GM23338 (cell line): ENCODE measurements around the gene LPGAT1. TPM values are rescaled to one million over a fixed set of nuclear protein-coding genes. Genes with fewer than 3 reads are reported as not detected.
A peak's percentile ranks its signal among the peaks of the same experiment; 100 is the strongest.

Experiments used
- ATAC-seq: fragments of 200-7000 bp; cut with Tn5 transposase; 3 replicates; pipeline ENCODE4 v1.9.1; 2020
- DNase-seq: peaks from one replicate; pipeline ENCODE4 v3.0.0-alpha.2; 2015; ENCODE audit warnings: low spot score
- H2AFZ ChIP-seq: fragments of 200-600 bp; sonication (generic); 2 replicates; pipeline ENCODE4 v1.8.0; 2016; ENCODE audit warnings: antibody characterized with exemption, mild to moderate bottlenecking, moderate library complexity
- H3F3A ChIP-seq: fragments of 200-600 bp; sonication (generic); replicated peaks from 2 replicates; pipeline ENCODE4 v1.8.0; 2017; ENCODE audit warnings: antibody characterized with exemption, mixed run types, low read depth
- H3K27ac ChIP-seq: fragments of 200-600 bp; sonication (generic); 2 replicates; pipeline ENCODE4 v1.6.1; 2016; ENCODE audit warnings: low read depth
- H3K27me3 ChIP-seq: fragments of 200-600 bp; sonication (generic); 2 replicates; pipeline ENCODE4 v1.8.0; 2016; ENCODE audit warnings: mild to moderate bottlenecking, mixed run types, moderate library complexity; ENCODE audit not compliant: insufficient read depth
- H3K36me3 ChIP-seq: fragments of 200-600 bp; sonication (generic); 2 replicates; pipeline ENCODE4 v1.8.0; 2016; ENCODE audit warnings: mild to moderate bottlenecking; ENCODE audit not compliant: insufficient read depth
- H3K4me1 ChIP-seq: fragments of 200-600 bp; sonication (generic); 2 replicates; pipeline ENCODE4 v1.8.0; 2016; ENCODE audit warnings: mild to moderate bottlenecking, moderate library complexity; ENCODE audit not compliant: insufficient read depth
- H3K4me2 ChIP-seq: fragments of 200-600 bp; sonication (generic); 2 replicates; pipeline ENCODE4 v1.7.1; 2017; ENCODE audit warnings: mixed run types
- H3K4me3 ChIP-seq: fragments of 200-600 bp; sonication (generic); 2 replicates; pipeline ENCODE4 v1.6.1; 2016; ENCODE audit warnings: mixed run types
- H3K79me2 ChIP-seq: fragments of 200-600 bp; sonication (generic); replicated peaks from 2 replicates; pipeline ENCODE4 v1.8.0; 2017; ENCODE audit warnings: mild to moderate bottlenecking; ENCODE audit not compliant: insufficient read depth
- H3K9me2 ChIP-seq: fragments of 200-600 bp; sonication (generic); 2 replicates; pipeline ENCODE4 v1.8.0; 2017; ENCODE audit not compliant: insufficient read depth
- H4K20me1 ChIP-seq: fragments of 200-600 bp; sonication (generic); replicated peaks from 2 replicates; pipeline ENCODE4 v1.8.0; 2017; ENCODE audit warnings: mild to moderate bottlenecking; ENCODE audit not compliant: insufficient read depth
- H3K27ac Mint-ChIP-seq: 2 replicates; pipeline ENCODE4 v1.8.0; 2020; ENCODE audit warnings: inconsistent platforms, mild to moderate bottlenecking, moderate library complexity, mixed read lengths
- H3K27me3 Mint-ChIP-seq: 3 replicates; pipeline ENCODE4 v1.8.0; 2022; ENCODE audit warnings: low read depth, mild to moderate bottlenecking, moderate library complexity, mixed read lengths, inconsistent platforms; ENCODE audit not compliant: insufficient read depth, poor library complexity
- H3K36me3 Mint-ChIP-seq: 3 replicates; pipeline ENCODE4 v1.8.0; 2021; ENCODE audit warnings: low read depth, mild to moderate bottlenecking, inconsistent platforms, moderate library complexity, mixed read lengths
- H3K4me1 Mint-ChIP-seq: 3 replicates; pipeline ENCODE4 v1.8.0; 2020; ENCODE audit warnings: mild to moderate bottlenecking, inconsistent platforms, mixed read lengths
- H3K4me3 Mint-ChIP-seq: 3 replicates; pipeline ENCODE4 v1.8.0; 2021; ENCODE audit warnings: moderate library complexity, mild to moderate bottlenecking, inconsistent platforms, mixed read lengths
- H3K9me3 Mint-ChIP-seq: 3 replicates; pipeline ENCODE4 v1.8.0; 2020; ENCODE audit warnings: moderate library complexity, mild to moderate bottlenecking, inconsistent platforms, mixed read lengths
- ETS1 ChIP-seq: IDR thresholded peaks from 2 replicates; pipeline ENCODE4 v1.6.1; 2016; ENCODE audit warnings: antibody characterized with exemption
- EZH2phosphoT487 ChIP-seq: fragments of 200-600 bp; sonication (generic); IDR thresholded peaks from one replicate; pipeline ENCODE4 v1.8.1; 2018; ENCODE audit warnings: antibody characterized with exemption; ENCODE audit not compliant: unreplicated experiment
- NANOG ChIP-seq: IDR thresholded peaks from 2 replicates; pipeline ENCODE4 v1.6.1; 2016; ENCODE audit warnings: antibody characterized with exemption, borderline replicate concordance
- REST ChIP-seq: IDR thresholded peaks from one replicate; pipeline ENCODE4 v1.6.1; 2018; ENCODE audit warnings: antibody characterized with exemption; ENCODE audit not compliant: unreplicated experiment
- ZNF114 ChIP-seq: fragments of 250-450 bp; sonication (Bioruptor Pico); IDR thresholded peaks from 2 replicates; pipeline ENCODE4 v1.5.0; 2020; ENCODE audit warnings: mild to moderate bottlenecking, moderate library complexity
- polyA plus RNA-seq: library from polyadenylated mRNA; unstranded; fragments of >200 nt; fragmentation: Nextera tagmentation; extraction: Ambion mirVana; gene quantifications from 2 replicates; pipeline ENCODE4 v1.2.1, GENCODE V29; 2016
- total RNA-seq: library from RNA; depleted of rRNA; stranded (reverse); fragments of >200 nt; shearing (Covaris generic); gene quantifications from 2 replicates; pipeline ENCODE4 v1.2.3, GENCODE V29; 2014
- TF ChIP-seq, protein P1 (sequence below), 2 experiments: fragments of 200-600 bp in 1 of 2; sonication (generic) in 1 of 2; conservative IDR thresholded peaks; 2 replicates each; pipeline versions ENCODE4 v1.5.1 to v1.6.1; 2016 to 2017; ENCODE audit warnings: antibody characterized with exemption in 2 of 2, low read depth in 2 of 2, mild to moderate bottlenecking in 2 of 2, moderate library complexity in 1 of 2
- TF ChIP-seq, protein P2 (sequence below): fragments of 250-450 bp; sonication (Bioruptor Pico); IDR thresholded peaks from 2 replicates; pipeline ENCODE4 v1.5.0; 2020; ENCODE audit warnings: mild to moderate bottlenecking, moderate library complexity

Gene LPGAT1
- total and polyA plus RNA-seq, 2 experiments from 2014 or later, result 3.3 to 16.4 TPM

DNA sequence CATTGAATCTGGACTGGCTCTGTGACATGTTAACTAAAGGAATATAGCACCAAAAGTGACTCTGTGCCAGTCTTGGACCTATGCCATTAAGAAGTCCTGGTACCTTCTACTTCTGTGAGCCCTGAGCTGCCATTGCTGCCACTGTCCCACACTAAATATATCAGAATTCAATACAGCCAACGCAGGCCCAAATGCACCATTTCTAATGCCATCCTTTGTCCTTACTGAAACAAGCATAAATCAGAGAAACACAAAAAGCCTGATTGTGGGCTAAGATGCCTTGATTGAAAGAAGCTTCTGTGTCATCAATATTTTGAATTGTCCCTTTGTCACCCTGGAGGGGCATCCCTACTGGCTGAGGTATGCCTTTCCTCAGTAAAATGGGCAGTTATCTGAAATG is 88.3 kb downstream of the LPGAT1 start (continued):
- TF ChIP-seq REST (no peak), ZNF114 (no peak), NANOG (no peak)

DNA sequence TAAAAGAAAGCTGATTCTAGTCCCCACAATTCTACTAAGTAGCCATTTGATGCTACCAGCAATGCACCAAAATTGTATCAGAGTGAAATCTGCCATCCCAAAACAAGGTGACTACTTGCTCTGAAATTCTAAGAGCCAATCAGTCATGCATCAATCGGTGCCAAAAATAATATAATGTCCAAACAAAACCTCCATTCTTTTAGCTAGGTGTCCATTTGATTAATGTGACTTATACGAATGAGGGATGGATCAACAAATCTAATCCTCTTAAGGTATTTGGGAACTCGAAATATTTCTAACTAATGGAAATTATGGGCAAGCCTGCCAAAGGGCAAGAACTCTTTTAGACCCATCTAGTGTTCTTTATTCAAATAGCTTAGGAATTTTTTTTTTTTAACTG is 88.8 kb downstream of the LPGAT1 start:
- no peak overlapping the region for H3K4me3 ChIP-seq
- H3K4me3 Mint-ChIP-seq, result no peak overlapping the region
- no peak for ATAC-seq
- TF ChIP-seq ETS1, result no peak
- H3K9me3 Mint-ChIP-seq, result no peaks in the 10 kb centered on the region
- H3K36me3 Mint-ChIP-seq, result no peaks in the 10 kb centered on the region
- H3F3A ChIP-seq, result no peaks in the 10 kb centered on the region
- H3K4me2 ChIP-seq, result no peak overlapping the region
- no peaks in the 10 kb centered on the region for H3K27me3 ChIP-seq
- H3K27ac ChIP-seq, result no peak overlapping the region
- H3K9me2 ChIP-seq, result no peaks in the 10 kb centered on the region
- H3K27ac Mint-ChIP-seq, result no peak overlapping the region
- no peaks in the 10 kb centered on the region for H4K20me1 ChIP-seq
- H3K79me2 ChIP-seq, result no peaks in the 10 kb centered on the region
- H3K27me3 Mint-ChIP-seq, result peaks cover 2% of the 10 kb centered on the region
- H3K36me3 ChIP-seq, result no peaks in the 10 kb centered on the region
- DNase-seq, result no peak
- H2AFZ ChIP-seq, result no peak overlapping the region
- H3K4me1 ChIP-seq, result no peaks in the 10 kb centered on the region
- H3K4me1 Mint-ChIP-seq, result peaks cover 12% of the 10 kb centered on the region

DNA sequence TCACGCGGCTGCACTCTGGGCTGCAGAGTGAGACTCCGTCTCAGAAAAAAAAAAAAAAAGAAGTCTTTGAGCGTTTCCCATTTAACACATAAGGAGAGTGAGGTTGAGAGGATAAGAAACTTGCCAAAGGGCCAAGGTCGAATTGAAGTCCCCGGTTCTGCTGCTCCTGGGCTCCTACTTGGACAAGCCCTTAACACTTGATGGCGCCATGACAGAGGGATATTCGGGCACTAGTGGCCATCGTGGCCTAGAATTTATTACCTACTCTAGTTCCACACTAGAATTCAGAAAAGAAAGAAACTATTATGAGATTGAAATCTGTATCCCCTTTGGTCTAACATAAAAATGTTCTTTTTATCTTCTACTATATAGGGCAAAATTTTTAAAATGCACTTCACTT is 89.4 kb downstream of the LPGAT1 start:
- Histone ChIP-seq H3K27ac (no peak overlapping the region), H3K79me2 (no peaks in the 10 kb centered on the region), H3K4me2 (no peak overlapping the region), H3K36me3 (no peaks in the 10 kb centered on the region), H3K9me2 (no peaks in the 10 kb centered on the region), H2AFZ (no peak overlapping the region), H3K4me1 (no peaks in the 10 kb centered on the region), H3K27me3 (no peaks in the 10 kb centered on the region), H3K4me3 (no peak overlapping the region), H3F3A (no peaks in the 10 kb centered on the region), H4K20me1 (no peaks in the 10 kb centered on the region)
- Mint-ChIP-seq H3K4me3 (no peak overlapping the region), H3K4me1 (peaks cover 12% of the 10 kb centered on the region), H3K27me3 (peaks cover 2% of the 10 kb centered on the region), H3K36me3 (no peaks in the 10 kb centered on the region), H3K9me3 (no peaks in the 10 kb centered on the region), H3K27ac (no peak overlapping the region)
- TF ChIP-seq, protein P1, sequence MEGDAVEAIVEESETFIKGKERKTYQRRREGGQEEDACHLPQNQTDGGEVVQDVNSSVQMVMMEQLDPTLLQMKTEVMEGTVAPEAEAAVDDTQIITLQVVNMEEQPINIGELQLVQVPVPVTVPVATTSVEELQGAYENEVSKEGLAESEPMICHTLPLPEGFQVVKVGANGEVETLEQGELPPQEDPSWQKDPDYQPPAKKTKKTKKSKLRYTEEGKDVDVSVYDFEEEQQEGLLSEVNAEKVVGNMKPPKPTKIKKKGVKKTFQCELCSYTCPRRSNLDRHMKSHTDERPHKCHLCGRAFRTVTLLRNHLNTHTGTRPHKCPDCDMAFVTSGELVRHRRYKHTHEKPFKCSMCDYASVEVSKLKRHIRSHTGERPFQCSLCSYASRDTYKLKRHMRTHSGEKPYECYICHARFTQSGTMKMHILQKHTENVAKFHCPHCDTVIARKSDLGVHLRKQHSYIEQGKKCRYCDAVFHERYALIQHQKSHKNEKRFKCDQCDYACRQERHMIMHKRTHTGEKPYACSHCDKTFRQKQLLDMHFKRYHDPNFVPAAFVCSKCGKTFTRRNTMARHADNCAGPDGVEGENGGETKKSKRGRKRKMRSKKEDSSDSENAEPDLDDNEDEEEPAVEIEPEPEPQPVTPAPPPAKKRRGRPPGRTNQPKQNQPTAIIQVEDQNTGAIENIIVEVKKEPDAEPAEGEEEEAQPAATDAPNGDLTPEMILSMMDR (conservative IDR thresholded peaks at IDR 0.05; ENCODE audit: low read depth in 2 of 2), result peak; percentile 46 to 73
- no peak for TF ChIP-seq EZH2phosphoT487
- TF ChIP-seq, protein P2, sequence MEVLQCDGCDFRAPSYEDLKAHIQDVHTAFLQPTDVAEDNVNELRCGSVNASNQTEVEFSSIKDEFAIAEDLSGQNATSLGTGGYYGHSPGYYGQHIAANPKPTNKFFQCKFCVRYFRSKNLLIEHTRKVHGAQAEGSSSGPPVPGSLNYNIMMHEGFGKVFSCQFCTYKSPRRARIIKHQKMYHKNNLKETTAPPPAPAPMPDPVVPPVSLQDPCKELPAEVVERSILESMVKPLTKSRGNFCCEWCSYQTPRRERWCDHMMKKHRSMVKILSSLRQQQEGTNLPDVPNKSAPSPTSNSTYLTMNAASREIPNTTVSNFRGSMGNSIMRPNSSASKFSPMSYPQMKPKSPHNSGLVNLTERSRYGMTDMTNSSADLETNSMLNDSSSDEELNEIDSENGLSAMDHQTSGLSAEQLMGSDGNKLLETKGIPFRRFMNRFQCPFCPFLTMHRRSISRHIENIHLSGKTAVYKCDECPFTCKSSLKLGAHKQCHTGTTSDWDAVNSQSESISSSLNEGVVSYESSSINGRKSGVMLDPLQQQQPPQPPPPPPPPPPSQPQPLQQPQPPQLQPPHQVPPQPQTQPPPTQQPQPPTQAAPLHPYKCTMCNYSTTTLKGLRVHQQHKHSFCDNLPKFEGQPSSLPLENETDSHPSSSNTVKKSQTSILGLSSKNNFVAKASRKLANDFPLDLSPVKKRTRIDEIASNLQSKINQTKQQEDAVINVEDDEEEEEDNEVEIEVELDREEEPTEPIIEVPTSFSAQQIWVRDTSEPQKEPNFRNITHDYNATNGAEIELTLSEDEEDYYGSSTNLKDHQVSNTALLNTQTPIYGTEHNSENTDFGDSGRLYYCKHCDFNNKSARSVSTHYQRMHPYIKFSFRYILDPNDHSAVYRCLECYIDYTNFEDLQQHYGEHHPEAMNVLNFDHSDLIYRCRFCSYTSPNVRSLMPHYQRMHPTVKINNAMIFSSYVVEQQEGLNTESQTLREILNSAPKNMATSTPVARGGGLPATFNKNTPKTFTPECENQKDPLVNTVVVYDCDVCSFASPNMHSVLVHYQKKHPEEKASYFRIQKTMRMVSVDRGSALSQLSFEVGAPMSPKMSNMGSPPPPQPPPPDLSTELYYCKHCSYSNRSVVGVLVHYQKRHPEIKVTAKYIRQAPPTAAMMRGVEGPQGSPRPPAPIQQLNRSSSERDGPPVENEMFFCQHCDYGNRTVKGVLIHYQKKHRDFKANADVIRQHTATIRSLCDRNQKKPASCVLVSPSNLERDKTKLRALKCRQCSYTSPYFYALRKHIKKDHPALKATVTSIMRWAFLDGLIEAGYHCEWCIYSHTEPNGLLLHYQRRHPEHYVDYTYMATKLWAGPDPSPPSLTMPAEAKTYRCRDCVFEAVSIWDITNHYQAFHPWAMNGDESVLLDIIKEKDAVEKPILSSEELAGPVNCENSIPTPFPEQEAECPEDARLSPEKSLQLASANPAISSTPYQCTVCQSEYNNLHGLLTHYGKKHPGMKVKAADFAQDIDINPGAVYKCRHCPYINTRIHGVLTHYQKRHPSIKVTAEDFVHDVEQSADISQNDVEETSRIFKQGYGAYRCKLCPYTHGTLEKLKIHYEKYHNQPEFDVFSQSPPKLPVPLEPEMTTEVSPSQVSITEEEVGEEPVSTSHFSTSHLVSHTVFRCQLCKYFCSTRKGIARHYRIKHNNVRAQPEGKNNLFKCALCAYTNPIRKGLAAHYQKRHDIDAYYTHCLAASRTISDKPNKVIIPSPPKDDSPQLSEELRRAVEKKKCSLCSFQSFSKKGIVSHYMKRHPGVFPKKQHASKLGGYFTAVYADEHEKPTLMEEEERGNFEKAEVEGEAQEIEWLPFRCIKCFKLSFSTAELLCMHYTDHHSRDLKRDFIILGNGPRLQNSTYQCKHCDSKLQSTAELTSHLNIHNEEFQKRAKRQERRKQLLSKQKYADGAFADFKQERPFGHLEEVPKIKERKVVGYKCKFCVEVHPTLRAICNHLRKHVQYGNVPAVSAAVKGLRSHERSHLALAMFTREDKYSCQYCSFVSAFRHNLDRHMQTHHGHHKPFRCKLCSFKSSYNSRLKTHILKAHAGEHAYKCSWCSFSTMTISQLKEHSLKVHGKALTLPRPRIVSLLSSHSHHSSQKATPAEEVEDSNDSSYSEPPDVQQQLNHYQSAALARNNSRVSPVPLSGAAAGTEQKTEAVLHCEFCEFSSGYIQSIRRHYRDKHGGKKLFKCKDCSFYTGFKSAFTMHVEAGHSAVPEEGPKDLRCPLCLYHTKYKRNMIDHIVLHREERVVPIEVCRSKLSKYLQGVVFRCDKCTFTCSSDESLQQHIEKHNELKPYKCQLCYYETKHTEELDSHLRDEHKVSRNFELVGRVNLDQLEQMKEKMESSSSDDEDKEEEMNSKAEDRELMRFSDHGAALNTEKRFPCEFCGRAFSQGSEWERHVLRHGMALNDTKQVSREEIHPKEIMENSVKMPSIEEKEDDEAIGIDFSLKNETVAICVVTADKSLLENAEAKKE, result no peak
- DNase-seq, result peak; percentile 62
- peak; percentile 35; the same call in 1 of the 3 replicates for ATAC-seq
